ENCODE results near the gene GPALPP1.

GRCh38 chr13:45015300-45015699 lies 26.0 kb downstream of the GPALPP1 start:
- TF ChIP-seq CTCF (IDR thresholded peaks at IDR 0.05; ENCODE audit: insufficient read depth, low read depth, low read length): no peak
- TF ChIP-seq EZH2 (IDR thresholded peaks at IDR 0.05; ENCODE audit: insufficient read depth, low read length): no peak
